ENCODE results near the gene GATA2.

The GATA2 gene

DNA sequence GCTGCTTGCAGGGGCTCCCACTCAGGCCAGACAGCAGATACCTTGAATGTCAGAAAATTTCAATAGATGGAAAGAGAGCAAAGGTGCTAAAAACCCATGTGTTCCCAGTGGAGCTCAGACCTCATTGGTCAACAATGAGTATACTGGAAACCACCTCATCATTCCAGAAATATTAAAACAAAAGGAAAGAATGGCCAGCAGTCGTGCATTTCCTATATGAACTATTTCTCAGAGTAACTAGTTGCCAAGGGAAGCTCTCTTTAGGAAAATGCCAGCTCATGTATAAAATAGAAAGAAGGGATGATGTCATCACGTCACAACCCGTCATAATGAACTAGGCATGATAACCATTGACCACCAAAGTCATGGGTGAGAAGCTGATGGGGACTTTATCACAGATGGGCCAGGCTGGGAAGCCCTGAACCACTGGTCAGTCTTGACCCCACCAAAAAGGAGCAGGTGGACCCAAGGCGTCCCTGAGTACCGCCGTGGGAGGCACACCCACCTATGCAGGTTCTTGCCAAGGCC, 43.8 kb downstream of the GATA2 start:
- TF ChIP-seq, protein P1, sequence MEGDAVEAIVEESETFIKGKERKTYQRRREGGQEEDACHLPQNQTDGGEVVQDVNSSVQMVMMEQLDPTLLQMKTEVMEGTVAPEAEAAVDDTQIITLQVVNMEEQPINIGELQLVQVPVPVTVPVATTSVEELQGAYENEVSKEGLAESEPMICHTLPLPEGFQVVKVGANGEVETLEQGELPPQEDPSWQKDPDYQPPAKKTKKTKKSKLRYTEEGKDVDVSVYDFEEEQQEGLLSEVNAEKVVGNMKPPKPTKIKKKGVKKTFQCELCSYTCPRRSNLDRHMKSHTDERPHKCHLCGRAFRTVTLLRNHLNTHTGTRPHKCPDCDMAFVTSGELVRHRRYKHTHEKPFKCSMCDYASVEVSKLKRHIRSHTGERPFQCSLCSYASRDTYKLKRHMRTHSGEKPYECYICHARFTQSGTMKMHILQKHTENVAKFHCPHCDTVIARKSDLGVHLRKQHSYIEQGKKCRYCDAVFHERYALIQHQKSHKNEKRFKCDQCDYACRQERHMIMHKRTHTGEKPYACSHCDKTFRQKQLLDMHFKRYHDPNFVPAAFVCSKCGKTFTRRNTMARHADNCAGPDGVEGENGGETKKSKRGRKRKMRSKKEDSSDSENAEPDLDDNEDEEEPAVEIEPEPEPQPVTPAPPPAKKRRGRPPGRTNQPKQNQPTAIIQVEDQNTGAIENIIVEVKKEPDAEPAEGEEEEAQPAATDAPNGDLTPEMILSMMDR (IDR thresholded peaks at IDR 0.05; ENCODE audit: low read depth, low read length), result no peak
- H3K4me3 ChIP-seq (ENCODE audit: low read depth, low read length), result no peak overlapping the region

DNA sequence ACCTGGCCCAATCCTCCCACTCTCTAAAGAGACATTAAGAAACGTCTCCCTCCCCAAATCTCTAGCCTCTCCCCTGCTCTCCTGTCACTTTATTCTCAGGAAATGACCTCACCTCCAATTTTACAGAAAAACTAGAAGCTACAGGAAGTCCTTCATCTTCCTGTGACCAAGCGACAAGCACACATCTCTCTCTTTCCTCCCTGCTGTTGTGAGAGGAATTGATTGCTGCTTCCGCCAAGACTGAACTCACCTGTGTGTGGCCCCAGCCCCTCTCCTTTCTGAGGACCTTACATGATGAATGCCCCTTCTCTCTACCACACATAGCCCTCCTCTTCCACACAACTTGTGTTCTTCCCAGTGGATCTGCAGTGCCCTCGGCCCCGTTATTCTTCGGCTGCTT, 44.5 kb downstream of the GATA2 start:
- TF ChIP-seq, protein P1 (IDR thresholded peaks at IDR 0.05; ENCODE audit: low read depth, low read length), result no peak
- no peak overlapping the region for H3K4me3 ChIP-seq (ENCODE audit: low read depth, low read length)

DNA sequence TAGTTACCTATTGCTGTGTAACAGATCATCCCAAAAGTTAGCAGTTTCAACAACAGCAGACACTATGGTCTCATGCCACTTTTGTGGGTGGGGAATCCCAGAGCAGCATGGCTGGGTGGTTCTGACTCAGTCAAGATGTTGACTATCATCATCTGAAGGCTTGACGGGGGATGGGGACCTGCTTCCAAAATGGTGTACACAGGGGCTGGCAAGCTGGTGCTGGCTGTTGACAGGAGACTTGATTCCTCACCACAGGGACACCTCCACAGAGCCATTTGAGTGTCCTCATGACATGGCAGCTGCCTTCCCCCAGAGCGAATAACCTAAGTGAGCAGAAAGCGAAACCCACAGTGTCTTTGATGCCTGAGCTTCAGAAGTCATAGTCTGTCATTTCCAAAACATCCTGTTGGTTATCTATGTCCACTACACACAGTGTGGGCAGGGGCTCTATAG, 45.4 kb downstream of the GATA2 start:
- TF ChIP-seq, protein P1 (IDR thresholded peaks at IDR 0.05; ENCODE audit: low read depth, low read length), result no peak
- no peak overlapping the region for H3K4me3 ChIP-seq (ENCODE audit: low read depth, low read length)

DNA sequence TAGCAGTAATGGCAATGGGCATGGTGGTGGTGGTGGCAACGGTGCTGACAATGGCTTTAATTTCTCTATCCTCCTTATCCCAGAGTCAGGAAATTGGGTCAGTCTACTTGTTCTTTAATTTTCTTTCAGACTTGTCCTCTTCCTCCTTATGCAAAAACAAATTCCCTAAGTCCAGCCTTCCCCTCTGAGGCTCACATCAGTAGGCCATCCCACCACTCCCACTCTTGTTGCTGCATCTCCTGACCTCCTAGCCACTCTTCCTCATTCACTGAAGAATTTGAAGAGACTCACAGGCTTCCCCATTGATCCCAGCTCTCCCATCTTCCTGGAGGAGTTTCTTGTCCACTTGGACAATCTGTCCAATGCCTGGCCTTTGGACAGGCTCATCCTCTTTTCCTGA, 46.2 kb downstream of the GATA2 start:
- no peak overlapping the region for H3K4me3 ChIP-seq (ENCODE audit: low read depth, low read length)
- TF ChIP-seq, protein P1 (IDR thresholded peaks at IDR 0.05; ENCODE audit: low read depth, low read length), result no peak

DNA sequence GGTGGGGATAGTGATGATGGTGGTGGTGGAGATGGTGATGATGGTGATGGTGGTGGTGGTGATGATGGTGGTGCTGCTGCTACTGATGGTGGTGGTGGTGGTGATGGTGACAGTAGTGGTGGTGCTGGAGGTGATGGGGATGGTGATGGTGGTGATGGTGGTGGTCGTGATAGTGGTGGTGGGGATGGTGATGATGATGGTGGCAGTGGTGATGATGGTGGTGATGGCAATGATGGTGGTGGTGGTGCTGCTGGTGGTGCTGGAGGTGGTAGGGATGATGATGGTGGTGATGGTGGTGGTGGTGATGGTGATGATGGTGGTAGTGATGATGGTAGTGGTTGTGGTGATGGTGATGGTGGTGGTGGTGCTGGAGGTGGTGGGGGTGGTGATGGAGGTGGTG, 47.6 kb downstream of the GATA2 start:
- TF ChIP-seq, protein P1 (IDR thresholded peaks at IDR 0.05; ENCODE audit: low read depth, low read length), result no peak
- no peak overlapping the region for H3K4me3 ChIP-seq (ENCODE audit: low read depth, low read length)

DNA sequence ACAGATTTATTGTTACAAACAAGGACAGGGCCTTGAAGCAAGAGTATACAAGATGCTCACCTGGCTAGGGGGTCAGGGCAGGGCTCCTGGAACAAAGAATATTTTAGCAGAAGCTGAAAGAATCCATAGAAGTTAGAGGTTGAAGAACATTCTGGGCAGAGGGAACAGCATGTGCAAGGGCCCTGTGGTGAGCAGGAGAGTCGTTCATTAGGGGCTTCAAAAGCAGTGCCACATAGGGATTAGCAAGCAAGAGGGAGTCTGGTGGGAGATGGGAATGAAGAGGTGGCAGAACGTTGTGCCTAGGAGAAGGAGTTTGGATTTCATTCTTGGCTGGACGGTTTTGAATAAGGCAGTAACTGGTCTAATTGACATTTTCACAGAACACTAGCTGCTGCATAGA, 49.2 kb downstream of the GATA2 start:
- TF ChIP-seq, protein P1 (IDR thresholded peaks at IDR 0.05; ENCODE audit: low read depth, low read length), result no peak
- no peak overlapping the region for H3K4me3 ChIP-seq (ENCODE audit: low read depth, low read length)

DNA sequence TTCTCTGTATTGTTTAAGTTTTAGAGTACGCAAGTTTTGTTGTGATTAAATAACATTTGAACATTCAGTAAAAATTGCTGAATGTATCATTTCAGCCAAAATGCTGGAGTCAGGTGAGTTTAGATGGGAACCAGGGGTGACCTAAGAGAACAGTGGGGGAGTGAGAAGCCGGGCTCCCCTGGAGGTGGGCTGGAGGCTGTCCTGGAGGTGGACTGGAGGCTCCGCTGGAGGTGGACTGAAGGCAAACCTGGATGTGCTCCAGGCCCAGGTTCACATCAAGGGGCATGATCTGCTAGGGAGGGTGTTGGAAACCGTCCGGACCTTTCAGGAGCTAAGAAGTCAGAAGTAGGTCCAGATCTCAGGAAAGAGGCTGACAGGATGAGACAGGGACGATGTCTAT, 50.1 kb downstream of the GATA2 start:
- H3K4me3 ChIP-seq (ENCODE audit: low read depth, low read length), result no peak overlapping the region
- TF ChIP-seq, protein P1 (IDR thresholded peaks at IDR 0.05; ENCODE audit: low read depth, low read length), result no peak

Data from WI38 (cell line).